ENCODE measurements around the gene RUNX3.

RUNX3 gene

DNA sequence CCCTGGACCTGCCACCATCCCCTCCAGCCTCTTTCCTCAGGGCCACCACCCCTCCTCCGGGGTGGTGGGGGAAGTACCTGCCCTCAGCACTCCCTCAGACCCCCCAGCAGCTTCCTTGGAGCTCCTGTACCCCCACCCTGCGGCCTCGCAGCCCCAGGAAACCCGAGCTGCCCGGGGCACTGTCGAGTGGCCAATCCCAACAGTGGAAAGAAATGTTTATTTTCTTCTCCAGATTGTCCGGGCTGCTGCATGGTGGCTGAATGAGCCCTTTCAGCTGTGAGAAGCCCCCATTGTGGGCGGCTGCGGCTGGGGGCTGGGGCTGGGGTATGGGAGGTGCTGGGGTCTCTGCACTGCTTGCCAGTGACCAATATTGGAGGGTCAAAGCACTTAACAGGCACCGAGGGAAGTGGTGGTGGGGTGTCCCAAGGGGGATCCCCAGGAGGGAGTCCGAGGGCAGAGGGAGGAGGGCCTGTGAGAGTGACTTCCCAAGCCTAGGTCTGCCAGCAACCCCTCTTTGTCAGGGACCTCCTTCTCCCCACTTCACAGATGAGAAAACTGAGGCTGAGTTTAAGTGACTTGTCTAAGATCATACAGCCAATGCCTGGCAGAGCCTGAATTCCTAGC, 25.2 kb downstream of the RUNX3 start:
- no peaks in the 10 kb centered on the region for H3K36me3 ChIP-seq (ENCODE audit: low read length)
- H3F3A ChIP-seq (ENCODE audit: insufficient read depth): no peaks in the 10 kb centered on the region; the same call in 1 of the 2 replicates
- H3K4me2 ChIP-seq (ENCODE audit: low read depth, low read length, poor library complexity, severe bottlenecking): no peak overlapping the region
- H3K27ac ChIP-seq (ENCODE audit: low read depth, low read length): no peak overlapping the region
- TF ChIP-seq EZH2phosphoT487 (conservative IDR thresholded peaks at IDR 0.05; ENCODE audit: low read length) (no peak), CTCF (IDR thresholded peaks at IDR 0.05; ENCODE audit: insufficient read depth, low read length, poor library complexity, severe bottlenecking) (no peak)
- H3K9ac ChIP-seq (ENCODE audit: low read length): no peak overlapping the region
- no peaks in the 10 kb centered on the region for H4K20me1 ChIP-seq (ENCODE audit: low read depth, low read length)
- no peaks in the 10 kb centered on the region for H3K27me3 ChIP-seq (ENCODE audit: low read length)
- H3K4me3 ChIP-seq (ENCODE audit: insufficient read depth, low read length, poor library complexity, severe bottlenecking): no peak overlapping the region
- H3K9me3 ChIP-seq (ENCODE audit: insufficient read depth, low read length): no peaks in the 10 kb centered on the region
- no peak overlapping the region for H2AFZ ChIP-seq (ENCODE audit: low read depth, low read length, severe bottlenecking)
- H3K9me2 ChIP-seq (replicated peaks; ENCODE audit: insufficient read depth, low read length): no peaks in the 10 kb centered on the region
- no peaks in the 10 kb centered on the region for H3K79me2 ChIP-seq (ENCODE audit: insufficient read depth, low read length)

- TF ChIP-seq CTCF (IDR thresholded peaks at IDR 0.05; ENCODE audit: insufficient read depth, low read length, poor library complexity, severe bottlenecking) (no peak), EZH2phosphoT487 (conservative IDR thresholded peaks at IDR 0.05; ENCODE audit: low read length) (no peak)
- Histone ChIP-seq H4K20me1 (ENCODE audit: low read depth, low read length) (no peaks in the 10 kb centered on the region), H3K36me3 (ENCODE audit: low read length) (no peaks in the 10 kb centered on the region), H3F3A (ENCODE audit: insufficient read depth) (no peaks in the 10 kb centered on the region; the same call in 1 of the 2 replicates), H3K9ac (ENCODE audit: low read length) (no peak overlapping the region), H2AFZ (ENCODE audit: low read depth, low read length, severe bottlenecking) (no peak overlapping the region), H3K79me2 (ENCODE audit: insufficient read depth, low read length) (no peaks in the 10 kb centered on the region), H3K4me3 (ENCODE audit: insufficient read depth, low read length, poor library complexity, severe bottlenecking) (no peak overlapping the region), H3K9me2 (replicated peaks; ENCODE audit: insufficient read depth, low read length) (no peaks in the 10 kb centered on the region), H3K9me3 (ENCODE audit: insufficient read depth, low read length) (no peaks in the 10 kb centered on the region), H3K27ac (ENCODE audit: low read depth, low read length) (no peak overlapping the region), H3K4me2 (ENCODE audit: low read depth, low read length, poor library complexity, severe bottlenecking) (no peak overlapping the region), H3K27me3 (ENCODE audit: low read length) (no peaks in the 10 kb centered on the region)
These were observed 25.9 kb downstream of the RUNX3 start for GRCh38 chr1:24903955-24904730.

DNA sequence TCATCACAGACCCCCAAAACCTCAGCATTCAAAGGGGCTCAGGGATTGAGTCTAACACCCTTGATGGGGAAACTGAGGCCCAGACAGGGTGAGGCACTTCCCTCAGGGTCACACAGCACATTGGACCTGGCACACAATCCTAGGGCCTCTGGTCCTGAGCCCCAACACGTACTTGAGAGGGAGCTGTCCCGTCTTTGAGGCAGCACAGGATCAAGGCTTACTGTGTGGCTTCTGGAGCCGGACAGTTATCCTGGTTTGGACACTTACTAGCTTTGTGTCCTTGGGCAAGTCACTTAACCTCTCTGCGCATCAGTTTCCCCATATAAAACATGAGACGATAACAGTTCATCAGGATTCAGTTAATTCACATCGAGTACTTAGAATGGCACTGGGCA, 26.5 kb downstream of the RUNX3 start:
- H3K36me3 ChIP-seq (ENCODE audit: low read length): no peaks in the 10 kb centered on the region
- no peak overlapping the region for H2AFZ ChIP-seq (ENCODE audit: low read depth, low read length, severe bottlenecking)
- H3F3A ChIP-seq (ENCODE audit: insufficient read depth): no peaks in the 10 kb centered on the region; the same call in 1 of the 2 replicates
- H3K9ac ChIP-seq (ENCODE audit: low read length): no peak overlapping the region
- no peaks in the 10 kb centered on the region for H3K9me3 ChIP-seq (ENCODE audit: insufficient read depth, low read length)
- TF ChIP-seq EZH2phosphoT487 (conservative IDR thresholded peaks at IDR 0.05; ENCODE audit: low read length) (no peak), CTCF (IDR thresholded peaks at IDR 0.05; ENCODE audit: insufficient read depth, low read length, poor library complexity, severe bottlenecking) (no peak)
- H3K27me3 ChIP-seq (ENCODE audit: low read length): no peaks in the 10 kb centered on the region
- H3K4me2 ChIP-seq (ENCODE audit: low read depth, low read length, poor library complexity, severe bottlenecking): no peak overlapping the region
- no peak overlapping the region for H3K27ac ChIP-seq (ENCODE audit: low read depth, low read length)
- no peaks in the 10 kb centered on the region for H3K9me2 ChIP-seq (replicated peaks; ENCODE audit: insufficient read depth, low read length)
- H4K20me1 ChIP-seq (ENCODE audit: low read depth, low read length): no peaks in the 10 kb centered on the region
- H3K79me2 ChIP-seq (ENCODE audit: insufficient read depth, low read length): no peaks in the 10 kb centered on the region
- no peak overlapping the region for H3K4me3 ChIP-seq (ENCODE audit: insufficient read depth, low read length, poor library complexity, severe bottlenecking)
